Heart right ventricle (tissue), 16 donors: ENCODE data around the gene SMIM35. TPM values are rescaled to one million over a fixed set of nuclear protein-coding genes. Genes with fewer than 3 reads are reported as not detected.

Experiments
- ATAC-seq, 8 donors: fragments of 200-7000 bp; cut with Tn5 transposase; one replicate each; pipeline ENCODE4 v1.9.1; 2020; ENCODE audit warnings: mild to moderate bottlenecking in 8 of 8, moderate library complexity in 8 of 8, moderate number of reproducible peaks in 1 of 8
- DNase-seq, 2 donors: peaks; one replicate each; pipeline ENCODE4 v3.0.0-alpha.2; 2020
- H3K27ac ChIP-seq, 10 donors: fragments of 200-600 bp; sonication (generic) in 2 of 10; one replicate each; pipeline versions ENCODE4 v1.5.0 to v1.8.0; 2020 to 2022; ENCODE audit warnings: mild to moderate bottlenecking in 3 of 10
- H3K27me3 ChIP-seq, 7 donors: fragments of 200-600 bp; one replicate each; pipeline ENCODE4 v1.8.0; 2021 to 2022; ENCODE audit warnings: mild to moderate bottlenecking in 2 of 7
- H3K36me3 ChIP-seq, 9 donors: fragments of 200-600 bp; sonication (generic) in 1 of 9; one replicate each; pipeline versions ENCODE4 v1.5.0 to v1.8.0; 2020 to 2022; ENCODE audit warnings: mild to moderate bottlenecking in 2 of 9
- H3K4me1 ChIP-seq, 9 donors: fragments of 200-600 bp; sonication (generic) in 1 of 9; one replicate each; pipeline versions ENCODE4 v1.5.0 to v1.8.0; 2020 to 2022; ENCODE audit warnings: mild to moderate bottlenecking in 4 of 9
- H3K4me3 ChIP-seq, 10 donors: fragments of 200-600 bp; sonication (generic) in 2 of 10; one replicate each; pipeline versions ENCODE4 v1.5.0 to v1.8.0; 2020 to 2022; ENCODE audit warnings: mild to moderate bottlenecking in 7 of 10, moderate library complexity in 2 of 10
- H3K9me3 ChIP-seq, 11 donors: fragments of 200-600 bp in 10 of 11; sonication (generic) in 2 of 11; one replicate each; pipeline versions ENCODE4 v1.5.0 to v1.8.0; 2013 to 2022; ENCODE audit warnings: mild to moderate bottlenecking in 2 of 11, control low read depth in 1 of 11, moderate library complexity in 1 of 11
- WGBS, 2 donors: extraction: QIAGEN DNeasy Blood & Tissue Kit; methylation state at CpG; one replicate each; pipeline ENCODE4 v1.1.7; 2013; ENCODE audit warnings: inconsistent platforms in 1 of 2; 5-methylcytosine and 5-hydroxymethylcytosine counted together
- intact Hi-C, 10 donors: fragments of 100-400 bp; cut with DNase I; formaldehyde crosslinking; loops; one replicate each; pipeline versions ENCODE4 v1.11.1 to v1.14.2; 2022
- polyA plus RNA-seq, 2 donors: library from polyadenylated mRNA; stranded (reverse); fragments of 200-250 nt; gene quantifications; one replicate each; pipeline ENCODE4 v1.2.3, GENCODE V29; 2013
- total RNA-seq, 10 donors: library from RNA; stranded (reverse); fragmentation: NEBNext Ultra II Directional in 3 of 10; extraction: Animal tissue kit (Norgen Biotek cat#: 25700) in 3 of 10; gene quantifications; one replicate each; pipeline versions ENCODE4 v1.2.1 to v1.2.4, GENCODE V29; 2021 to 2023
- TF ChIP-seq, protein P1 (sequence below), 9 donors: fragments of 200-600 bp; sonication (generic) in 2 of 9; IDR thresholded peaks; one replicate each; pipeline versions ENCODE4 v1.5.0 to v1.8.0; 2021 to 2022; ENCODE audit warnings: antibody characterized with exemption in 9 of 9, mild to moderate bottlenecking in 5 of 9, moderate library complexity in 1 of 9
- donor health status: Arrhythmogenic right ventricular cardiomyopathy.
- donor health status: ischemic (EF 13 %, LVEDD 7.1; RV severe dilation, severe dysfunction).
- donor health status: healthy with polysubstance abuse.
- donor health status: DM: no; HTN: yes; CAD: no.
- donor health status: DM: no; HTN: no; CAD: no.
- donor health status: ischemic (EF 25% LVEDD 6.9; RV normal size, moderate dysfunction).
- donor health status: ischemic (EF 25% LVEDD 5.7; RV mildly dilated, moderate dysfunction).
- donor health status: healthy.
- donor health status: DM: yes; HTN: yes; CAD: no.
- donor health status: Ischemic cardiomyopathy.
- donor health status: ischemic (EF 35%, LVEDD 5.7; RV mildly dilated, moderate dysfunction).
- donor health status: nonischemic (EF 11% LVEDD 7.7; RV severe dilation, severe dysfunction).
- donor health status: DM: yes; HTN: yes; CAD: no.
- donor health status: PGD.
- donor health status: ischemic (EF 29% LVEDD 5.4; RV normal size, mild dysfunction).
- donor health status: nonischemic (EF 23%, LVEDD 6.1; RV moderate dilation, normal function).

SMIM35 gene
- total and polyA plus RNA-seq, 12 donors, result not detected

DNA sequence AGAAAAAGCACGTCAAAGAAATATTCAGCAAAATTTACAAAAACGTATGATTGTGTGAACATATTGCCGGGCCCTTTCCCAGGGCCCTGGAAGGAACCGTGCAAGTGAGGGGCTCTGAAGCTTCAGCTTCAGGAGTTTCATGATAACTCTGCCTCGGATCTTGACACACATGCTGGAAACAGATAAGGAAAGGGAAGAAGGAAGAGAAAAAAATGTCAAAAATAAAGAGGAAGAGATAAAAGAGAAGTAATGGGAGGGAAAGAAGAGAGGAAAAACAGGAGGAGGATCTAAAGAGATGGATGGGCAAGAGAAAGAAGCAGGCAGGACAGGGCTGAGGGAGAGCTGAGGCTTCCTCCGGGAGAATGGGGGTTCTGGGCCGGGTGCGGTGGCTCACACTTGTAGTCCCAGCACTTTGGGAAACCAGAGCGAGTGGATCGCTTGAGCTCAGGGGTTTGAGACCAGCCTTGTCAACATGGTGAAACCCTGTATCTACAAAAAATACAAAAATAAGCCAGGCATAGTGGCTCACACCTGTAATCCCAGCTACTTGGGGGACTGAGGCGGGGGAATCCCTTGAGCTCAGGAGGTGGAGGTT is 12.6 kb downstream of the SMIM35 start:
- DNase-seq (no peak), ATAC-seq (no peak)
- Histone ChIP-seq H3K36me3 (no peaks in the 10 kb centered on the region), H3K9me3 (no peaks in the 10 kb centered on the region), H3K27ac (no peak overlapping the region), H3K4me1 (no peaks in the 10 kb centered on the region), H3K4me3 (no peak overlapping the region), H3K27me3 (no peaks in the 10 kb centered on the region)
- WGBS, 2 donors, result 82 to 89% methylated on average over 11 of the region's 11 CpGs
- TF ChIP-seq, protein P1, sequence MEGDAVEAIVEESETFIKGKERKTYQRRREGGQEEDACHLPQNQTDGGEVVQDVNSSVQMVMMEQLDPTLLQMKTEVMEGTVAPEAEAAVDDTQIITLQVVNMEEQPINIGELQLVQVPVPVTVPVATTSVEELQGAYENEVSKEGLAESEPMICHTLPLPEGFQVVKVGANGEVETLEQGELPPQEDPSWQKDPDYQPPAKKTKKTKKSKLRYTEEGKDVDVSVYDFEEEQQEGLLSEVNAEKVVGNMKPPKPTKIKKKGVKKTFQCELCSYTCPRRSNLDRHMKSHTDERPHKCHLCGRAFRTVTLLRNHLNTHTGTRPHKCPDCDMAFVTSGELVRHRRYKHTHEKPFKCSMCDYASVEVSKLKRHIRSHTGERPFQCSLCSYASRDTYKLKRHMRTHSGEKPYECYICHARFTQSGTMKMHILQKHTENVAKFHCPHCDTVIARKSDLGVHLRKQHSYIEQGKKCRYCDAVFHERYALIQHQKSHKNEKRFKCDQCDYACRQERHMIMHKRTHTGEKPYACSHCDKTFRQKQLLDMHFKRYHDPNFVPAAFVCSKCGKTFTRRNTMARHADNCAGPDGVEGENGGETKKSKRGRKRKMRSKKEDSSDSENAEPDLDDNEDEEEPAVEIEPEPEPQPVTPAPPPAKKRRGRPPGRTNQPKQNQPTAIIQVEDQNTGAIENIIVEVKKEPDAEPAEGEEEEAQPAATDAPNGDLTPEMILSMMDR (IDR thresholded peaks at IDR 0.05), result no peak
- intact Hi-C loops, result no loop called here

DNA sequence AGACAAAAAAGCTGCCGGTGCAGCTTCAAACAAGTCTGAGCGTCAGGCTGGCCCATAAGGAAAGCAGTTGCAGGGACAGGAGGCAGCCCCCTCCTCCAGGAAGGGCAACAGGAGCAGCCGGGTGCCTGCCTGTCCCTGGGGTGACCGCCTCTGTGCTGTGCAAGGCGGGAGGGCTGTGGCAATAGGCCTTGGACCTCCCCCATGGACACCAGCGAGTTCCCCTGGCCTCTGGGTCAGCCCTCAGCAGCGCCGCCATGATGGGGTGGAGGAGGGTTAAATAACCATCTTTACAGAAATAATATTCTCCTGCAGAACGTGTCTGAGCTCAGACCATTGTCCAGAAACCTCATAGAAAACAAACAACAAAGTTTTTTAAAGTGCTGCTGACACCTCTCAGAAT is 13.2 kb downstream of the SMIM35 start:
- intact Hi-C loops, result no loop called here
- TF ChIP-seq, protein P1 (IDR thresholded peaks at IDR 0.05), result no peak
- Histone ChIP-seq H3K9me3 (no peaks in the 10 kb centered on the region), H3K4me1 (no peaks in the 10 kb centered on the region), H3K27ac (no peak overlapping the region), H3K27me3 (no peaks in the 10 kb centered on the region), H3K36me3 (no peaks in the 10 kb centered on the region), H3K4me3 (no peak overlapping the region)
- no peak for DNase-seq
- 80 to 91% methylated on average over 9 of the region's 9 CpGs for WGBS, 2 donors
- no peak for ATAC-seq

- no peaks in the 10 kb centered on the region for H3K27me3 ChIP-seq
- H3K9me3 ChIP-seq, result no peaks in the 10 kb centered on the region
- ATAC-seq, result no peak
- TF ChIP-seq, protein P1 (IDR thresholded peaks at IDR 0.05), result no peak
- intact Hi-C loops, result no loop called here
- no peak overlapping the region for H3K4me3 ChIP-seq
- WGBS, 2 donors, result 84 to 88% methylated on average over 3 of the region's 3 CpGs
- no peaks in the 10 kb centered on the region for H3K4me1 ChIP-seq
- no peak for DNase-seq
- no peaks in the 10 kb centered on the region for H3K36me3 ChIP-seq
- no peak overlapping the region for H3K27ac ChIP-seq
These were observed 15.2 kb downstream of the SMIM35 start for GRCh38 chr11:118071416-118072030.

- Histone ChIP-seq H3K4me3 (no peak overlapping the region), H3K9me3 (no peaks in the 10 kb centered on the region), H3K4me1 (no peaks in the 10 kb centered on the region), H3K27ac (no peak overlapping the region), H3K36me3 (no peaks in the 10 kb centered on the region), H3K27me3 (no peaks in the 10 kb centered on the region)
- TF ChIP-seq, protein P1 (IDR thresholded peaks at IDR 0.05), result no peak
- DNase-seq (no peak), ATAC-seq (no peak)
- intact Hi-C loops, result no loop called here
- WGBS, 2 donors, result 91 to 92% methylated on average over 10 of the region's 10 CpGs
These were observed 17.7 kb downstream of the SMIM35 start for GRCh38 chr11:118068945-118069612.
